LoVo (cell line): ENCODE measurements around the gene ABCD4.
"Not testable (repeated sequence)": the region's sequence is repeated elsewhere in the genome, so short reads cannot be mapped to it uniquely, and the experiment has no call there.

Source experiments
- DNase-seq: peaks from one replicate; pipeline ENCODE4 v3.0.0-alpha.2; 2016; ENCODE audit warnings: low spot score

Gene ABCD4

DNA sequence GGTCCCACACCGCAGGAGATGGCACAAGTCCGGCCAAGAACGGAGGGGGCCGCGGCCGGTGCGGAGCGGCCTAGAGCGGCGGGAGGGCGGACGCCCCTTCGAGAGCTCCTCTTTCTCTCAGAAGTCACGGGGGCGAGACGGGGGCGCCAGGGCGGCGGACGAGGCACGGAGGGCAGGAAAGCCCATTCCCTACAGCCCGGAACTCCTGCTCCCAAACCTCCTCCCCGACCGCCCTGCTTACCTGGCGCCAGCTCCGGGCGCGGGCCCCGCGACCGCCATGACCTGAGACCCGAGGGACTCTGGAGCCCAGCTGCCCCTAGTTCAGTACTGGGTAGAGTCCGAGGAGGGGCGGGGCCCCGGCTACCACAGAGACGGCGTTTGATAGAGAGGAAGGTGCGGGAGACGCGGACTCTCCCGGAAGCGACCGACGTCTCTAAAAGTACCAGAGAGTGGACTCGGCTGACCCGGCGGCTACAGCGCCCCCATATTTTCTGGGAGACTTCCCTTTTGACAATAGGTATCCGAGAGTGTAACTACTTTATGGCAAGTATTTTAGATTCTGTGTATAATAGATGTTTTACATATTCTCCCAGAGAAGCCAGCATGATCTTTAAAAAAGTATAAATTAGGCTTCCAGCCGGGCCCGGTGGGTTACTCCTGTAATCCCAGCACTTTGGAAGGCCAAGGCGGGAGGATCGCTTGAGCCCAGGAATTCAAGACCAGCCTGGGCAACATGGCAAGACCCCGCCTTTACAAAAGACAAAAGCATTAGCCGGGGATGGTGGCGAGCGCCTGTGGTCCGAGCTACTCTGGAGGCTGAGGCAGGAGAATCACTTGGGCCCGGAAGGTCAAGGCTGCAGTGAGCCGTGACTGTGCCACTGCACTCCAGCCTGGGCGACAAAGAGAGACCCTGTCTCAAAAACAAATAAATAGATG, at the start of gene ABCD4:
ABCD4 (minus strand) TSS at position 301 of the 936 bp plus-strand sequence; CDS start at position 279, 22 bp downstream.
- peak; percentile 93 for DNase-seq

GRCh38 chr14:74350928-74351323, 48.2 kb upstream of the ABCD4 start:
- no peak for DNase-seq

- no peak for DNase-seq
Observed at GRCh38 chr14:74350211-74350927, 47.6 kb upstream of the ABCD4 start.

DNA sequence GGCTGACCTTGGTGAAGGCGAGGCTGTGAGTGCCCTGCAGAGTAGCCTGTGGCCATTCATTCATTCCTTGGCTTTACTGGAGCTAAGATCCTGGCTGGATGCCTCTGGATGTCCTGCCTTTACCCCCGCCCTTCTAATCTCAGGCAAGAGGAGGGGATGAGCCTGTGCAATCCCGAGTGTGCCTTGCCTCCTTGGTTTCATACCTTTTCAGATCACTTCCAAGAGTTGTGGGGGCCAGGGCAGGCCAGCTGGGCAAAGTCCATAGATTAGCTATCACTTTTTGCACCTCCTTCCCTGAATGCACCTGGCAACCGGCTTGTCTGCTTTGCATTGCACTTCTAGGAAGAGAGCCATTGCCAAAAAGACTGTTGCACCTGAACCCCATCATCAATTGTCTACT, 47.0 kb upstream of the ABCD4 start:
- DNase-seq, result no peak

DNA sequence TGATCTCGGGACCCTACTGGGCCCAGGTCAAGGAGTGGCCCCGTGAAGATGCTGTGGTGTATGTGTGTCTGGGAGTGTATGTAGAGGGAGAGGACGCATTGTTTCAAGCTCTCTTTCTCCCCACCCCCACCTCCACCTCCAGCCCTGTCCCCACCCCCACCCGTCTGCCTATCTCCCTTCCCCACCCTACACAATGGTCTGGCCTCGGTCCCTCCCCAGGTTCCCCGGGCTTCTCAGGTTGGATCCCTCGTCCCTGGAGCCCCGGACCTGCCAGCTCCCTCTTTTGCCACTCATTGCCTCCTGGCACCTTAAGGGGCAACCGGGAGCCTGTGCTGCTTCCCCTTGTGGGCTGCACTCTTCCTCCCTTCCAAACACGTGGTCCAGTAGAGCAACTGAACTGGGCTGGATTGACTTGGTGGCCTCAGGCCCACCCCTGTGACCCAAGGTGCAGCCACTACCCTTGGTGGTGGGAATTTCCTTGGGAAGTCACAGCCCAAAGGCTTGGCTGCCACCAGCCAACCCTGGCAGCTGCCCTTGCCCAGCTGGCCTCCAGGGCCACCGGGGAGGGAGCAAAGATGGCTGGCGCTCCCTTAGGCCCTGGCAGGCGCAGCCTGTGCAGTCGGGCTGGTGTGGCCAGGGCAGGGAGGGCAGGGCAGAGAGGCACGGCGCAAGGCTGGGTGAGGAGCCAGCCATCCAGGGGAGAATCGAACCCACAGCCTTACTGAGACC, 46.2 kb upstream of the ABCD4 start:
- DNase-seq, result no peak

DNA sequence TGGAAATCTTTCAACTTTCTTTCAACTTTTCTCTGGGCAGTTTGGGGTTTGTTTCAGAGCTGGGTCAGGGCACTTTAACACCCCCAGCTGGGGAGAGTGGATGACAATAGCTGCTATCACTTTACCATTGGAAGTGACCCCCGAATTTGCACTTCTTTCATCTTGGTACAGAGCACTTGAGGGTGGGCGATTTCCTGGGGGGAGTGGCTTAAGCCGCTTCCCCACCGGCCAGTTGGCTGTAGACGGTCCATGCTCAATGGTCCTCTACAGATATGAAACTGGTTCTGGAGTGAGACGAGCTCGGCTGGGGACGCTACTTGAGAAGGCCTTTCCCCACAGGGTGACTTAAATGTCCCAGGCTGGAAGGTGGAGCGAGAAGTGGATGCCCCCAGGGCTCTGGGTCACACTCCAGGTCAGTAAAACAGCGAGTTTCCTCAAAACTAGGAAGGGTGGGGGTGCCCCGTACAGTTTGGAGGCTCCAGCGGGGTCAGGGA, 45.6 kb upstream of the ABCD4 start, which contains the start of gene VRTN:
VRTN (plus strand) TSS at position 231 of the 494 bp plus-strand sequence. CDS start 8,313 bp downstream, outside the sequence.
- DNase-seq, result no peak

- no peak for DNase-seq
Observed at GRCh38 chr14:74347795-74348100, 45.0 kb upstream of the ABCD4 start.

GRCh38 chr14:74347097-74347794, 44.5 kb upstream of the ABCD4 start:
- no peak for DNase-seq

GRCh38 chr14:74346341-74346740, 43.6 kb upstream of the ABCD4 start:
- no peak for DNase-seq

DNA sequence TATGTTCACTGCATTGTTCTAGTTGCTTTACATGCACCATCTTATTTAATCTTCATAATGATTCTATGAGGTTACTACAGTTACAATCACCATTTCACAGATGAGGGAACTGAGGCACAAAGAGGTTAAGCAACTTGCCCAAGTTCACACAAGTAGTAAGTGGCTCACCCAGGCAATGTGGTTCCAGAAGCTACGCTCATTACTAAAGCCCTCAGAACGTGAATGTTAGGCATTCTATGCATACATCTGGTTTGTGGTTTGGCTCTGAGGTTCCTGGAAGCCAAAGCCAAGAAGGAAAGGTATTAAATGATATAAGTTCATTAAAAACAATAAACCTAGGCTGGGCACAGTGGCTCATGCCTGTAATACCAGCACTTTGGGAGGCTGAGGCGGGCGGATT, 31.2 kb upstream of the ABCD4 start:
- peak; percentile 18 for DNase-seq

- DNase-seq, result not testable (repeated sequence)
Observed at GRCh38 chr14:74329950-74330552, 27.3 kb upstream of the ABCD4 start.

DNA sequence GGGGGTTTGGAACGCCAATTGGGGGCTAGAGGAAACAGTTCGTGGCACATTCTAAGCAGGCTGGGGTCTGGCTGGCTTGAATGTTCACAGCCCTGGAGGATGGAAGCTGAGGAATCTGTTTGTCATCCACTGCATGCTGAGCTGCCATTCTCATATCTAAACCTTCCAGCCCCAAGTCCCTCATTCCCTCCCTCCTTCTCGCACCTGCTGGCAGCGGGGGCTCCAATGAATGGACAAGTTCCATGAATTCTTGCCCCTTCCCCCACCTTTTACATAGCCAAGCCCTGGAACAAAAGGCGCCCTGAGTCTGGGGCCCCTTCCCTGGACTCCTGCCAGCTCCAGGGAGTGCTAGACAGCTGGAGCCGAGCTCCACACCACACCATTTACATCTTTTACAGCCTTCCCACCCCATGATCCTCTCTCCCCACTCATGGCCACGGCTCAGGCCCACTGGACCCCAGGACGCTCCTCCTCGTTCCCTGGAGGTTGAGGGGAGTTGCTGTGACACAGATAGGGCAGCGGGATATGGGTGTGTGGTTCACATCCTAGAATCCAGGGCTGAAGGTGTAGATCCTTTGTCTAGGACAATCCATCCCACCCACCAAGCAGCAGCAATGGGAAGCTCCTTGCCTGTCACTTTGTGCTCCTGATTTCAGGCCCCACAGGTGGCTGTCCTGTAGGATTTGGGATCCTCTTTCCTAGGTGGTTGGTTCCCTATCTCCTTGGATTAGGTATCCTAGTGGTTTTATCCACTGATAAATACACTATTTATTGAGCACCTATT, 23.8 kb upstream of the ABCD4 start:
- DNase-seq, result no peak

GRCh38 chr14:74325446-74325845, 22.7 kb upstream of the ABCD4 start:
- DNase-seq, result no peak

DNA sequence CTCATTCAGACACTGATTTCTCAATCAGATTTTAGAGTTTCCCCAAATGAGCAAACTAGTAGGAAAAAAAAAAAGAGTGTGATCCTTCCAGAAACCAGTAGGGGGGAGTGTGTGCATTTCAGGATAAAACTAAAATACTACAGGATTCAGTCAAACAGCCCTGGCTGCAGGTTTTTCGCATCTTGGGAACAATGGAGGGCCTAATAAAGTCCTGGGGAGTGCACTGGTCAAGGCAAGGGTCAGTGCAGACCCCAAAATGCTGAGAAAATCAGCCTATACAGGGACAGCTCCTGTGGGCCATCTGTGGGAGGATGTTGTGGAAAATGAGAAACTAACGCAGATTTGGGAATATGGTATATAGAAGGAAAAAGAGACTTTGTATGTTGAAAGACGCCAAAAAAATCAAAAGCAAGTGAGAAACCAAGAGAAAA, 22.2 kb upstream of the ABCD4 start:
- DNase-seq, result peak; percentile 16

DNA sequence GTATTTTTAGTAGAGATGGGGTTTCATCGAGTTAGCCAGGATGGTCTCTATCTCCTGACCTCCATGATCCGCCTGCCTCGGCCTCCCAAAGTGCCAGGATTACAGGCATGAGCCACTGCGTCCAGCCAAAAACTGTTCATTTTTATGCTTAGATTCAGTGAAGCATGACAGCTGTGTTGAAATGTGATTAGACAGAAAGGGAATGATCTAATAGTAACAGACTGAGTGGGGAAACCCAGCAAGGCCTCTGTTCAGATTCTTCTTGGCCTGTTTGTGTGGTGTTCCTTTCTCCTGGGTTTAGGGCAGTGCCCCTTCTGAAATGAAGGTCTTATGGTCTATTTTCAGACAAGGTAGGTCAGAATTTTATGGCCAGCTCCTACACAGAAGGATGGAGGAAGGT, 11.8 kb upstream of the ABCD4 start:
- DNase-seq, result no peak

DNA sequence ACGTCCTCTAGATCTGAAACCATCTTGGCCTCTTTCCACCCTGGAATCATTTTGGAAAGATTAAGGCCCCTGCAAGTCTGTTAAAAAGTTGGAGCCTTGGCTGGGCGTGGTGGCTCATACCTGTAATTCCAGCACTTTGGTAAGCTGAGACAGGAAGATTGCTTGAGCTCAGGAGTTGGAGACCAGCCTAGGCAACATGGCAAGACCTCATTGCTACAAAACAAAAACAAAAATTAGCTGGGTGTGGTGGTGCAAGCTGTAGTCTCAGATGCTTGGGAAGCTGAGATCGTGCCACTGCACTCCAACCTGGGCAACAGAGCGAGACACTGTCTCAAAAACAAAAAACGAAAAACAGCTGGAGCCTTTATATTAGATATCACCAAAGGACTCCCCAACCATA, 10.9 kb upstream of the ABCD4 start:
- no peak for DNase-seq

DNA sequence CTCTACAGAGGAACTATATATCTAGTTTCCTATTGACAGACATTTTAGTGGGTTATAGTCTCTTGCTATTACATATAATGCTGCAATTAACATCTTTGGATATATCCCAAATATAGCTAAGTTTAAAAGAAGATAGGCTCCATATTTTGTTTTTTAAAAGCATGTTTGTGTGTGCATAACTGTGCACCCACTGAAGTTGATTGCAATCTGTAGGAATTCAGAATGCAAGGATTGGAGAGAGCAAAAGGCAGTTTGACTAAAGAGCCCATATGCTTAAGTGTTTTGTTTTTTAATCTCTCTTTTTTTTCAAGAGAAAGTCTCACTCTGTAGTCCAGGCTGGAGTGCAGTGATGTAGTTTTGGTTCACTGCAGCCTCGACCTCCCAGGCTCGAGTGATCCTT, 9.4 kb upstream of the ABCD4 start:
- DNase-seq, result no peak

DNA sequence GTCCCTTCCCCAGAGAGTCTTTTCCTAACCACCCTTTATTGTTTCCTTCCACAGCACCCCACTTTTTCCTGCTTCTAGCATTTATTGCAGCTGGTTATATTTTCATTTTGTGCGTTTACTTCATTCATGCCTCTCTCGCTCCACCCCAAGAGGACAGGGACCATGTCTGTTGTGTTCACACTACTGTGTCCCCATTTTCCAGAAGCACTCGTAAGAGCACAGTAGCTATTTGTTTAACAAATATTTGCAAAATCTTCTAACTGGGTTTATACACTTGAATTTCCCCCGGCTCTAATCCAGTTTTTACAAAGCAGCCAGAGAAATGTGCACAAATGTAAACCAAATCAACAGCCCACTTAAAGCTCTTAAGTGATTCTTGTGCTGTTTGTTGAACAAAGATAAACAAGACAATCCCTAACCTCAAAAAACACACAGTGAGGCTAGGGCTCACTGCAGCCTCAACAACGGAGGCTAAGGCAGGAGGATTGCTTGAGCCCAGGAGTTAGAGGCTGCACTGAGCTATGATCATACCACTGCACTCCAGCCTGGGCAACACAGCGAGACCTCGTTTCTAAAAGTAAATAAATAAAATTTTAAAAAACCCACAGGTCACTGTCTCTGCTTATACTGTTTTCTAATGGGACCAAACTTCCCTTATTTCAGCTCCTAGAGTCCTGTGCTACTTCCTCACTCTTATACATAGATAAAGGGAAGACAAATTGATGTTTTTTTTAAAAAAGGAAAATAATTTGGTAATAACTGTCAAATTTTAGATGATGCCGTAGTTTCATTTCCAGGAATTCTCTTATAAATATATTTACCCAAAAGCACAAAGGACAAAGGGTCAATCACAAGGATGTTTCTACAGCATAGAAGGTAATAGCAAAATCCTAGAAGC, 6.6 kb upstream of the ABCD4 start:
- DNase-seq, result no peak

DNA sequence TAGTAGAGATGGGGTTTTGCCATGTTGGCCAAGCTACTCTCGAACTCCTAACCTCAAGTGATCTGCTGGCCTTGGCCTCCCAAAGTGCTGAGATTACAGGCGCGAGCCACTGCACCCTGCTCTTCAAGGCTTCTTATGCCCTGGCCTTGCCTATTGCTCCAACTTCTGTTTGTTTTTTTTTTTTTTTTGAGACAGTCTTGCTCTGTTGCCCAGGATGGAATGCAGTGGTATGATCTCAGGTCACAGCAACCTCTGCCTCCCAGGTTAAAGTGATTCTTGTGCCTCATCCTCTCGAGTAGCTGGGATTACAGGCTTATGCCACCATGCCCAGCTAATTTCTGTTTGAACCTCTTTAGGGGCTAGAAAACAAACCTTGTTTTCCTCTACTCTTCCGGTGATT, 6.0 kb upstream of the ABCD4 start:
- DNase-seq, result no peak
